ENCODE data around the gene PRSS33.

Gene PRSS33

DNA sequence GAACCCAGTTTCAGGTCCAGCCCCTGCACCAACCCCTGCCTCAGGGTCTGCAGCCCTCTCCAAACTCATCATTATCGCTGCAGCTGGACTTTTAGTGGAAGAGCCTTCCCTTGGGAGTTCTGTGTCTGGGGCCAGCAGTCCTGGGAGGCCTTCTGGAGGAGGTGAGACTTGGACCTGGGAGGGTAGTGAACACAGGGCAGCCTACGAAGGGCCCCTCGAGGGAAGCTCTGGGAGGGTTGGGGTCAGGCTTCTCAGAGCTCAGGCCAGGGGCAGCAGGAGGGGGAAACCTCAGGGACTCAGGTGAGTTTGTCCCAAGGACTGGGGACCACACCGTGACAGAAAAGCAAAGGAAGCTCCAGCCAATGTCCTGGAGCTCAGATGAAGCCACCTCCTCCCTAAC, 46.2 kb downstream of the PRSS33 start:
- TF ChIP-seq, protein P1, sequence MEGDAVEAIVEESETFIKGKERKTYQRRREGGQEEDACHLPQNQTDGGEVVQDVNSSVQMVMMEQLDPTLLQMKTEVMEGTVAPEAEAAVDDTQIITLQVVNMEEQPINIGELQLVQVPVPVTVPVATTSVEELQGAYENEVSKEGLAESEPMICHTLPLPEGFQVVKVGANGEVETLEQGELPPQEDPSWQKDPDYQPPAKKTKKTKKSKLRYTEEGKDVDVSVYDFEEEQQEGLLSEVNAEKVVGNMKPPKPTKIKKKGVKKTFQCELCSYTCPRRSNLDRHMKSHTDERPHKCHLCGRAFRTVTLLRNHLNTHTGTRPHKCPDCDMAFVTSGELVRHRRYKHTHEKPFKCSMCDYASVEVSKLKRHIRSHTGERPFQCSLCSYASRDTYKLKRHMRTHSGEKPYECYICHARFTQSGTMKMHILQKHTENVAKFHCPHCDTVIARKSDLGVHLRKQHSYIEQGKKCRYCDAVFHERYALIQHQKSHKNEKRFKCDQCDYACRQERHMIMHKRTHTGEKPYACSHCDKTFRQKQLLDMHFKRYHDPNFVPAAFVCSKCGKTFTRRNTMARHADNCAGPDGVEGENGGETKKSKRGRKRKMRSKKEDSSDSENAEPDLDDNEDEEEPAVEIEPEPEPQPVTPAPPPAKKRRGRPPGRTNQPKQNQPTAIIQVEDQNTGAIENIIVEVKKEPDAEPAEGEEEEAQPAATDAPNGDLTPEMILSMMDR (IDR thresholded peaks at IDR 0.05; ENCODE audit: low read depth, low read length), result no peak
- H3K4me3 ChIP-seq (replicated peaks in 1 of 2; ENCODE audit: low read depth in 2 of 2, low read length in 2 of 2), result no peak overlapping the region
- DNase-seq (ENCODE audit: low read depth in 2 of 2), result no peak

DNA sequence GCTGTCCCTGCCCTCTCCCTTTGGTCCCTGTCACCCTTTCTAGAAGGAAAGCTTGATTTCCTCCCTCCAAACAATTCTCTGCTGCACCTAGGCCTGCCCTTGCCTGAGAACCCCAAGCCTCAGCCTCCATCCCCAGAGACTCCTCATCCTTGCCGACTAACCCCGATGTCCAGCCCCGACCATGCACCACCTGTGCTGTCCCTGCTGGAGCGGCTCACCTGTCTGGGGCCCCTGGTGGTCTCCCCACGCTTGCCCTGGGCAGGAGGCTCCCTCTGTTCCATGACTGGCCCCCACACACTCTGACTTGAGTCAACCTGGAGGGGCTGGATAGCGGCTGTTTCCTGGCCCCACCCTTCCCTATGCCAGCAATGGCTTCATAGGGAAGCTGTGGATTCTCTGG, 46.9 kb downstream of the PRSS33 start:
- TF ChIP-seq, protein P1 (IDR thresholded peaks at IDR 0.05; ENCODE audit: low read depth, low read length), result no peak
- DNase-seq (ENCODE audit: low read depth in 2 of 2), result no peak
- no peak overlapping the region for H3K4me3 ChIP-seq (replicated peaks in 1 of 2; ENCODE audit: low read depth in 2 of 2, low read length in 2 of 2)

DNA sequence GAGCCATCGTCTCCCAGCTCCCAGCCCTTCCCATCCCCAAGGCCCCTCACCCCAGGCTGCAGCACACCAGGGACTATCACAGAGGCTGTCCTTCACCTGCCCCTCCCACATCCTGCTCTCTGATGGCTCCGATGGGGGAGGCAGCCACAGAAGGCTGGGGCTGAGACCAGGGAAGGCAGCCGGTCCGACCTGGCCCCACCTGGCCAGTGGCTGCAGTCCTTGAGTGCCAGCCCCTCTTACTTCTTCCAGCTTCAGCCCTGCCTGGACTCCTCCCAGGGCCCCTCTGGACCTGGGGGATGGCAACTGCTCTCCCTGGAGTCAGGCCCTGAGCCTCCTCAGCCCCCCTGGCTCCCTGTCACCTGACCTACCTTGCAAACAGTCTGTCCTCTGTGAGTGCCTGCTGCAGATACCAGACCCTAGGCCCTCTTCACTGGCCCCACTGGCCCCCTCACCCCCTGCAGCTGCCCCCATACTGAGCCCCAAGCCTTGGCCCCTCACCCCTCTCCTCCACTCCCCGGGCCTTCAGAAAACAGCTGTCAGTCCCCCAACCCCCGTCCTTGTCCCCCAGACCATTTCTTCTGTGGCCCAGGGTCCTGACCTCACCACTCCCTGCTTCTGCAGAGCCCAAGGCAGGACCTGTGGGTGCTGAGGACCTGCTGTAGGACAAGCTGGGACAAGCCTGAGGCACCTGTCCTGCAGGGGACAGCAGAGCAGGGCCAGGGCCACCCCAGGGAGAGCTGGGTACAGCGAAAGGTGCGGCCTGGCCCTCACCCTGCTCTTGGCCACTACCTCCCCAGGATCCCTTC, 47.5 kb downstream of the PRSS33 start:
- no peak for DNase-seq (ENCODE audit: low read depth in 2 of 2)
- H3K4me3 ChIP-seq (replicated peaks in 1 of 2; ENCODE audit: low read depth in 2 of 2, low read length in 2 of 2), result no peak overlapping the region
- TF ChIP-seq, protein P1 (IDR thresholded peaks at IDR 0.05; ENCODE audit: low read depth, low read length), result no peak

DNA sequence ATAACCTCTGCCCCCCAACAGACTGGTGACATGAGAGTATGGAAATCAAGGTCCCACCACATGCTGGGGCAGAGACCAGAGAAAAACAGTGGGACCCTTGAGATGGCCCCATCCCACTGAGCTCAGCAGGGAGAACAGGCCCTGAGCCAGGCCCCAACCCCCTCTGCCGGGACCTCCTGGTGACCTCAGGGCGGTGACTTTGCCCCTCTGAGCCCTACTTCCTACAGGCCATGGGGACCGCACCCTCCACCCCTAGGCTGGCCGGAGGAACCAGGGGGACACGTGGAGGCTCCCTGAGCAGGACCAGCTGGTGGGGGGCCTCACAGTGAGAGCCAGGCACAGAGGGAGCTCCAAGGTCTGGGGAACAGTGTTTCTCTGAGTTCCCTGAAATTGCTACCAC, 48.7 kb downstream of the PRSS33 start:
- TF ChIP-seq, protein P1 (IDR thresholded peaks at IDR 0.05; ENCODE audit: low read depth, low read length), result no peak
- DNase-seq (ENCODE audit: low read depth in 2 of 2), result no peak
- H3K4me3 ChIP-seq (replicated peaks in 1 of 2; ENCODE audit: low read depth in 2 of 2, low read length in 2 of 2), result no peak overlapping the region

DNA sequence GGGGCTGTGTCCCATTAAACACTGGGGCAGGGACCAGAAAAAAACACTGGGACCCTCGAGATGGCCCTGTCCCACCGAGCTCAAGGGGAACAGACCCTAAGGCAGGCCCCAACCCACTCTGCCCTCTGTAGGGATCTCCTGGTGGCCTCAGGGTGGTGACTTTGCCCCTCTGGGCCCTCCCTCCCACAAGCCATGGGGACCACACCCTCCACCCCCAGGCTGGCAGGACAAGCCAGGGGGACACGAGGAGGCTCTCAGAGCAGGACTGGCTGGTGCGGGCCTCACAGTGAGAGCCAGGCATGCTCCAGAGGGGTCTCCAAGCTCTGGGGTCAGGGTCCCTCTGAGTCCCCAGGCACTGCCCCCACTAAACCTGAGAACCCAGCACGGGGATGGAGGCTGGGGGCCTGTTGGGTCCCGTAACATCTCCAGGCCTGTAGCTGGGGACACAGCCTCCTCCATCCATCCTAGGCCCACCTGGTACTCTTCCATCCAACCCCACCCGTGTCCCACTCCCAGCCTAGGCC, 49.4 kb downstream of the PRSS33 start:
- DNase-seq (ENCODE audit: low read depth in 2 of 2), result no peak
- TF ChIP-seq, protein P1 (IDR thresholded peaks at IDR 0.05; ENCODE audit: low read depth, low read length), result no peak
- no peak overlapping the region for H3K4me3 ChIP-seq (replicated peaks in 1 of 2; ENCODE audit: low read depth in 2 of 2, low read length in 2 of 2)

DNA sequence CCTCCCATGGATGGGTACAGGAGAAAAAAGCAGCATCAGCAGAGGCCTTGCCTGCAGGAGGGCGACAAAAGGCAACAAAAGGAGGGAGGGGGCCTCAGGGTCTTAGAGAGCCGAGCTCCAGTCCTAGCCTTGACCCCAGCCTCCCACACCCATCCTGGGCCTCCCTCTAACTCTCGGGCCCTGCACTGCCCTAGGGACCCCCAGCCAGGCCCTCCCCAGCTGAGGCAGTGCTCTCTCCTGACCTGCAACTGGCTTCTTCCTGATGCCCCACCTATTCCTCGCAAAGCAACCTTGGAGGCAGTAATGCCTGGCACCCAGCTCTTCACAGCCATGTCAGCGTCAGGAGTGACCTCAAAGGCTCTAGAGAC, 50.1 kb downstream of the PRSS33 start:
- no peak overlapping the region for H3K4me3 ChIP-seq (replicated peaks in 1 of 2; ENCODE audit: low read depth in 2 of 2, low read length in 2 of 2)
- DNase-seq (ENCODE audit: low read depth in 2 of 2), result no peak
- TF ChIP-seq, protein P1 (IDR thresholded peaks at IDR 0.05; ENCODE audit: low read depth, low read length), result no peak
